Measurements from ENCODE around the gene EFNA1. TPM values are rescaled to one million over a fixed set of nuclear protein-coding genes. Genes with fewer than 3 reads are reported as not detected.

The EFNA1 gene
- polyA plus RNA-seq, 1 of the 3 experiments (the other 2 are of a cell fraction), result 14.4 TPM

- 50% methylated on average over 1 of the region's 6 CpGs for WGBS (ENCODE audit: low lambda C conversion rate)
- CTCF ChIA-PET, result interaction anchor here (0.7 to 5.3 kb wide), 7 partner anchors 8 to 88 kb away, joined by 3 to 156 read pairs (median 43); partner anchors contain the start of genes ADAM15, KRTCAP2, SLC50A1 and TRIM46
Observed at GRCh38 chr1:155083052-155083541, 44.6 kb upstream of the EFNA1 start.

More at GRCh38 chr1:155083052-155083541, 44.6 kb upstream of the EFNA1 start:
- Histone ChIP-seq H3K9ac (no peak overlapping the region), H3K27ac (ENCODE audit: low read depth in 2 of 2, low read length in 1 of 2) (no peak overlapping the region), H3K9me2 (no peaks in the 10 kb centered on the region), H3K27me3 (ENCODE audit: insufficient read depth) (peaks cover 23% of the 10 kb centered on the region), H3K4me2 (no peak overlapping the region), H3F3A (replicated peaks; ENCODE audit: insufficient read depth) (peaks cover 3% of the 10 kb centered on the region), H3K36me3 (replicated peaks in 1 of 2; ENCODE audit: control insufficient read depth in 1 of 2, insufficient read depth in 2 of 2, low read length in 1 of 2) (no peaks in the 10 kb centered on the region), H4K20me1 (ENCODE audit: insufficient read depth) (no peaks in the 10 kb centered on the region), H2AFZ (ENCODE audit: low read depth) (no peak overlapping the region), H3K9me3 (no peaks in the 10 kb centered on the region), H3K79me2 (ENCODE audit: insufficient read depth) (no peaks in the 10 kb centered on the region), H3K4me3 (ENCODE audit: low read depth in 2 of 2, low read length in 1 of 2) (no peak overlapping the region), H3K4me1 (ENCODE audit: control insufficient read depth in 1 of 2, insufficient read depth in 2 of 2, low read depth in 1 of 2, low read length in 1 of 2) (peaks cover 21 to 33% of the 10 kb centered on the region in 2 experiments; a peak in 3 of 4 replicates)
- TF ChIP-seq REST (IDR thresholded peaks at IDR 0.05; ENCODE audit: low read depth, low read length), result no peak
- no peak for TF ChIP-seq POLR2AphosphoS5 (IDR thresholded peaks at IDR 0.05; ENCODE audit: low read depth, low read length)
- TF ChIP-seq FOXM1 (IDR thresholded peaks at IDR 0.05; ENCODE audit: low read depth), result no peak
- TF ChIP-seq SIN3A (IDR thresholded peaks at IDR 0.05; ENCODE audit: borderline replicate concordance, low read depth, low read length), result no peak
- no peak for TF ChIP-seq ELF1 (IDR thresholded peaks at IDR 0.05)
- no peak for TF ChIP-seq RXRA (IDR thresholded peaks at IDR 0.05; ENCODE audit: borderline replicate concordance, low read depth)
- TF ChIP-seq MXI1 (IDR thresholded peaks at IDR 0.05; ENCODE audit: low read depth, low read length), result no peak
- TF ChIP-seq FOXJ3 (CRISPR knock-in tag; IDR thresholded peaks at IDR 0.05), result no peak
- TF ChIP-seq USF1 (IDR thresholded peaks at IDR 0.05; ENCODE audit: borderline replicate concordance, low read depth), result no peak
- no peak for TF ChIP-seq CTCF (IDR thresholded peaks at IDR 0.05)
- no peak for TF ChIP-seq RAD21 (IDR thresholded peaks at IDR 0.05; ENCODE audit: low read length)
- TF ChIP-seq TCF12 (IDR thresholded peaks at IDR 0.05), result no peak
- no peak for TF ChIP-seq SMC3 (IDR thresholded peaks at IDR 0.05; ENCODE audit: low read depth, low read length)
- no peak for TF ChIP-seq IRF3 (IDR thresholded peaks at IDR 0.05; ENCODE audit: low read depth, low read length)
- no peak for TF ChIP-seq GATA2 (CRISPR knock-in tag; IDR thresholded peaks at IDR 0.05)
- TF ChIP-seq EZH2phosphoT487 (IDR thresholded peaks at IDR 0.05; ENCODE audit: borderline replicate concordance, low read depth), result no peak
- TF ChIP-seq NFIC (IDR thresholded peaks at IDR 0.05; ENCODE audit: borderline replicate concordance), result no peak
- no peak for TF ChIP-seq PBX3 (IDR thresholded peaks at IDR 0.05)
- TF ChIP-seq RCOR1 (IDR thresholded peaks at IDR 0.05; ENCODE audit: low read length), result no peak
- TF ChIP-seq RFX5 (IDR thresholded peaks at IDR 0.05; ENCODE audit: low read length), result no peak
- DNase-seq, result no peak
- POLR2A ChIA-PET, result no interaction called here

Data from SK-N-SH (cell line).